CD4-positive, alpha-beta T cell treated with Interleukin-4 for 1 hour (primary cell): ENCODE measurements around the gene LHB.
"Not testable (repeated sequence)": the region's sequence is repeated elsewhere in the genome, so short reads cannot be mapped to it uniquely, and the experiment has no call there.

Source experiments
- DNase-seq, 2 donors: peaks; one replicate each; pipeline ENCODE4 v3.0.0-alpha.2; 2020 to 2022

Gene LHB

GRCh38 chr19:49038111-49038510, 21.2 kb upstream of the LHB start:
- not testable (repeated sequence) for DNase-seq

- peak; percentile 22 to 32 for DNase-seq
These were observed 19.9 kb upstream of the LHB start, which contains the start of gene CGB1 for GRCh38 chr19:49036815-49037214. Gene CGB1, minus strand, starts transcription at chr19:49036895. Its CDS starts 184 bp downstream, at chr19:49036711.

- DNase-seq, result peak; percentile 53 to 64
These were observed 14.9 kb upstream of the LHB start, which contains the start of gene CGB2 for GRCh38 chr19:49031642-49032301. Gene CGB2, plus strand, starts transcription at chr19:49031890. Its CDS starts 206 bp downstream, at chr19:49032096.

GRCh38 chr19:49030323-49030722, 13.4 kb upstream of the LHB start:
- not testable (repeated sequence) for DNase-seq

GRCh38 chr19:49029749-49030148, 12.9 kb upstream of the LHB start:
- not testable (repeated sequence) for DNase-seq

GRCh38 chr19:49028686-49029085, 11.8 kb upstream of the LHB start:
- DNase-seq, result not testable (repeated sequence)

GRCh38 chr19:49025599-49025998, 8.7 kb upstream of the LHB start:
- DNase-seq, result not testable (repeated sequence)

GRCh38 chr19:49025088-49025487, 8.2 kb upstream of the LHB start:
- not testable (repeated sequence) for DNase-seq

- not testable (repeated sequence) for DNase-seq
These were observed 7.3 kb upstream of the LHB start, which contains the start of gene CGB3 for GRCh38 chr19:49024233-49024632. Gene CGB3, minus strand, starts transcription at chr19:49024333. Its CDS starts 362 bp downstream, at chr19:49023971.

- no peak for DNase-seq
These were observed 5.2 kb upstream of the LHB start for GRCh38 chr19:49022116-49022515.

- DNase-seq, result no peak
These were observed 4.3 kb upstream of the LHB start for GRCh38 chr19:49020931-49021895.

GRCh38 chr19:49020342-49020741, 3.5 kb upstream of the LHB start:
- no peak for DNase-seq

- DNase-seq, result peak; percentile 70 to 72
These were observed 2.5 kb upstream of the LHB start for GRCh38 chr19:49019242-49019932.

GRCh38 chr19:49018388-49019241, 1.7 kb upstream of the LHB start:
- DNase-seq, result peak in 1 of 2 donors; percentile 19

- DNase-seq, result peak; percentile 72 to 73
These were observed 918 bp upstream of the LHB start for GRCh38 chr19:49017666-49018351.

GRCh38 chr19:49016067-49016839, 638 bp downstream of the LHB start:
- DNase-seq, result no peak

- no peak for DNase-seq
These were observed 2.0 kb downstream of the LHB start for GRCh38 chr19:49014870-49015255.

- no peak for DNase-seq
These were observed 2.6 kb downstream of the LHB start for GRCh38 chr19:49014123-49014869.

- DNase-seq, result no peak
These were observed 5.7 kb downstream of the LHB start for GRCh38 chr19:49011194-49011593.

- DNase-seq, result no peak
These were observed 6.4 kb downstream of the LHB start for GRCh38 chr19:49010453-49010852.
